ENCODE results near the gene PGM2L1.

DNA sequence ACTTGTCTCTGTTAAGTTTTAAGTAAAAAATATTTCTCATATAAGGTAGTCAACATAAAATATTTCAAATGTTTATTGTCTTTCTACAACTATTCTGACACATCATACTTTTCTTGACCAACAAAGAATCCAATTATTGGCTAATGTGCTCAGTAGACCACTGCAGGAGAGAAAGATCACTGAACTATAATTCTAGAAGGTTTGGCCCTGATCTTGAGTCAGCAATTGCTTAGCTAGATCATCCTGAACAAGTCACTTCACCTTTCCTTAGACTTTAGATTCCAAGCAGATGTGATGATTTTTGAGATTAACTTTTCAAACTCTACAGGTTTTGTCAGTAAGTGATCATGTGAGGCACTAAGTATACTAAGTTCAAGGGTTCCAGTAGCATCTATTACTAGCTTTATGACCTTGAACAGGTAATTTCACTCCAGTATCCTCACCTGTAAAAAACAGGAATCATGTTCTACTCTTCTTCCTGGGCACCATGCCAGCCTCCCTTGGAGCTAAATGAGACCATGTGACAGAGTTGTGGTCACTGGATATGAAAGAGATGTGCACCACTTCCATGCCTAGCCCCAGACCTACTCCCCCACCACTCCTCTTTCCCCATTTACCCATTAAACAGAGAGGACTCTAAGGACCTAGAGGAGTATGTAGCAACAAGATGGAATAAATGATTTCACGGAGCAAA is 17.3 kb downstream of the PGM2L1 start:
- TF ChIP-seq, protein P1, sequence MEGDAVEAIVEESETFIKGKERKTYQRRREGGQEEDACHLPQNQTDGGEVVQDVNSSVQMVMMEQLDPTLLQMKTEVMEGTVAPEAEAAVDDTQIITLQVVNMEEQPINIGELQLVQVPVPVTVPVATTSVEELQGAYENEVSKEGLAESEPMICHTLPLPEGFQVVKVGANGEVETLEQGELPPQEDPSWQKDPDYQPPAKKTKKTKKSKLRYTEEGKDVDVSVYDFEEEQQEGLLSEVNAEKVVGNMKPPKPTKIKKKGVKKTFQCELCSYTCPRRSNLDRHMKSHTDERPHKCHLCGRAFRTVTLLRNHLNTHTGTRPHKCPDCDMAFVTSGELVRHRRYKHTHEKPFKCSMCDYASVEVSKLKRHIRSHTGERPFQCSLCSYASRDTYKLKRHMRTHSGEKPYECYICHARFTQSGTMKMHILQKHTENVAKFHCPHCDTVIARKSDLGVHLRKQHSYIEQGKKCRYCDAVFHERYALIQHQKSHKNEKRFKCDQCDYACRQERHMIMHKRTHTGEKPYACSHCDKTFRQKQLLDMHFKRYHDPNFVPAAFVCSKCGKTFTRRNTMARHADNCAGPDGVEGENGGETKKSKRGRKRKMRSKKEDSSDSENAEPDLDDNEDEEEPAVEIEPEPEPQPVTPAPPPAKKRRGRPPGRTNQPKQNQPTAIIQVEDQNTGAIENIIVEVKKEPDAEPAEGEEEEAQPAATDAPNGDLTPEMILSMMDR (IDR thresholded peaks at IDR 0.05) = no peak
- TF ChIP-seq ZFX (IDR thresholded peaks at IDR 0.05; ENCODE audit: borderline replicate concordance) = no peak
